PFSK-1 (cell line): Measurements from ENCODE around the gene MTMR11.

Source experiments
- FOXP2 ChIP-seq: optimal IDR thresholded peaks from 2 replicates; pipeline ENCODE3; 2011; ENCODE audit warnings: borderline replicate concordance, control low read depth, inconsistent platforms; ENCODE audit not compliant: insufficient read depth; ENCODE audit errors: extremely low read length, extremely low read depth
- POLR2AphosphoS5 ChIP-seq: IDR thresholded peaks from 2 replicates; pipeline ENCODE4 v1.6.1; 2012; ENCODE audit warnings: low read depth, mild to moderate bottlenecking, control low read depth, low read length, moderate library complexity
- REST ChIP-seq, 2 experiments: IDR thresholded peaks; 2 replicates each; pipeline versions ENCODE4 v1.6.1 to v1.8.0; 2011 to 2012; ENCODE audit warnings: low read depth in 2 of 2, low read length in 2 of 2, control low read depth in 1 of 2, inconsistent platforms in 1 of 2, mild to moderate bottlenecking in 1 of 2, moderate library complexity in 1 of 2; ENCODE audit not compliant: insufficient read depth in 1 of 2
- SIN3A ChIP-seq: IDR thresholded peaks from 2 replicates; pipeline ENCODE4 v1.6.1; 2012; ENCODE audit warnings: mild to moderate bottlenecking, low read length, moderate library complexity, borderline replicate concordance; ENCODE audit not compliant: insufficient read depth
- TAF1 ChIP-seq: IDR thresholded peaks from 2 replicates; pipeline ENCODE4 v1.6.1; 2012; ENCODE audit warnings: low read length, control low read depth, borderline replicate concordance; ENCODE audit not compliant: insufficient read depth

The MTMR11 gene

GRCh38 chr1:149884433-149885338 lies 52.0 kb downstream of the MTMR11 start:
- TF ChIP-seq FOXP2 (no peak), SIN3A (no peak), POLR2AphosphoS5 (no peak)

- no peak for TF ChIP-seq SIN3A
- no peak for TF ChIP-seq REST (IDR thresholded peaks at IDR 0.05; ENCODE audit: insufficient read depth in 1 of 2, low read depth in 2 of 2, low read length in 2 of 2)
- TF ChIP-seq TAF1 = no peak
- no peak for TF ChIP-seq FOXP2
- TF ChIP-seq POLR2AphosphoS5 = no peak
Measured at GRCh38 chr1:149883598-149884247, 53.0 kb downstream of the MTMR11 start.

GRCh38 chr1:149881876-149882275 lies 54.8 kb downstream of the MTMR11 start:
- TF ChIP-seq FOXP2 (no peak), TAF1 (no peak), POLR2AphosphoS5 (no peak), SIN3A (no peak), REST (IDR thresholded peaks at IDR 0.05; ENCODE audit: insufficient read depth in 1 of 2, low read depth in 2 of 2, low read length in 2 of 2) (no peak)

GRCh38 chr1:149879556-149879955 lies 57.1 kb downstream of the MTMR11 start:
- TF ChIP-seq SIN3A = no peak
- no peak for TF ChIP-seq TAF1
- no peak for TF ChIP-seq POLR2AphosphoS5
- TF ChIP-seq FOXP2 = no peak
- no peak for TF ChIP-seq REST (IDR thresholded peaks at IDR 0.05; ENCODE audit: insufficient read depth in 1 of 2, low read depth in 2 of 2, low read length in 2 of 2)
